AG10803 (cell line): ENCODE data around the gene HEATR3.

Source experiments
- DNase-seq: peaks from one replicate; pipeline ENCODE4 v3.0.0; 2010; ENCODE audit warnings: low read depth
- H3K4me3 ChIP-seq: 2 replicates; pipeline ENCODE4 v1.5.1; 2011; ENCODE audit warnings: mild to moderate bottlenecking, low read length, control low read depth
- TF ChIP-seq, protein P1 (sequence below): conservative IDR thresholded peaks from 2 replicates; pipeline ENCODE4 v1.5.1; 2011; ENCODE audit warnings: mild to moderate bottlenecking, low read length, control low read depth, inconsistent platforms

The HEATR3 gene

DNA sequence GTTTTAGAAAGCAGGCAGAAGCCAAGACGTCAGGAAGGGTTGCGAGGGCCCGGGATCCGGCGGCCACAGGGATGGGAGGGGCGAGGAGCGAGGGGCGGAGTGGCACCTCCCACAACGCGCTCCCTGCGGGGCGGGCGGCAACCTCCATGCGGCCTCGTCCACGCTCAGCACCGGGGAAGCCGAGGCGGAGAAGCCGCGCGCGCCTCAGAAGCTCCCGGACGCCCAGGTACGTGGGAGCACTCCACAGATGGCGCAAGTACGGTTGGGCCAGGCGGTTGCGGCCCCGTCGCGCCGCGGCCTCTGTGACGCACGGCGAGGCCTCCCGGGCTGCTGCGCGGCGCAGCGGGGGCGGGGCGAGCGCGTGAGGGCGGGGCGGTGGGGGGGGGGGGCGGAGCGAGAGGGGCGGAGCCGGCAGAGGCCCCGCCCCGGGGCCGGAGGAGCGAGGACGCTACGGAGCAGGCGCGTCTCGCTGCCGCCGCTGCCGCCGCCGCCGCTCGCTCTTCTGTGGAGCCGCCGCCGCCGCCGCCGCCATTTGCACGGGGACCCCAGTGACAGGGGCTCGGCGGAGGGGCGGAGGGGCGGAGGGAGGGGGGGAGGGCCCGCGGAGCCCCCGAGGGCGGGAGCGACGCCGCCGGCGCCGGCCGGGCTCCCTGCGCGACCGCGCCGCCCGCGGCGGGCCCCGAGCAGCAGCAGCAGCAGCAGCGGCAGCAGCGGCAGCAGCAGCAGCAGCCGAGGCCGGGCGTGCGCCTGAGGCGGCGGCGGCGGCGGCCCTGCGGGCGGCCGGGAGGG is 87.2 kb downstream of the HEATR3 start, which contains the start of gene TENT4B:
Gene TENT4B (plus strand): TSS at position 500 of the 789 bp plus-strand sequence. CDS start 316 bp downstream, outside the sequence.
- H3K4me3 ChIP-seq: peak within 1 kb of the TSS; percentile 85
- peak; percentile 82 for DNase-seq
- TF ChIP-seq, protein P1, sequence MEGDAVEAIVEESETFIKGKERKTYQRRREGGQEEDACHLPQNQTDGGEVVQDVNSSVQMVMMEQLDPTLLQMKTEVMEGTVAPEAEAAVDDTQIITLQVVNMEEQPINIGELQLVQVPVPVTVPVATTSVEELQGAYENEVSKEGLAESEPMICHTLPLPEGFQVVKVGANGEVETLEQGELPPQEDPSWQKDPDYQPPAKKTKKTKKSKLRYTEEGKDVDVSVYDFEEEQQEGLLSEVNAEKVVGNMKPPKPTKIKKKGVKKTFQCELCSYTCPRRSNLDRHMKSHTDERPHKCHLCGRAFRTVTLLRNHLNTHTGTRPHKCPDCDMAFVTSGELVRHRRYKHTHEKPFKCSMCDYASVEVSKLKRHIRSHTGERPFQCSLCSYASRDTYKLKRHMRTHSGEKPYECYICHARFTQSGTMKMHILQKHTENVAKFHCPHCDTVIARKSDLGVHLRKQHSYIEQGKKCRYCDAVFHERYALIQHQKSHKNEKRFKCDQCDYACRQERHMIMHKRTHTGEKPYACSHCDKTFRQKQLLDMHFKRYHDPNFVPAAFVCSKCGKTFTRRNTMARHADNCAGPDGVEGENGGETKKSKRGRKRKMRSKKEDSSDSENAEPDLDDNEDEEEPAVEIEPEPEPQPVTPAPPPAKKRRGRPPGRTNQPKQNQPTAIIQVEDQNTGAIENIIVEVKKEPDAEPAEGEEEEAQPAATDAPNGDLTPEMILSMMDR: no peak

DNA sequence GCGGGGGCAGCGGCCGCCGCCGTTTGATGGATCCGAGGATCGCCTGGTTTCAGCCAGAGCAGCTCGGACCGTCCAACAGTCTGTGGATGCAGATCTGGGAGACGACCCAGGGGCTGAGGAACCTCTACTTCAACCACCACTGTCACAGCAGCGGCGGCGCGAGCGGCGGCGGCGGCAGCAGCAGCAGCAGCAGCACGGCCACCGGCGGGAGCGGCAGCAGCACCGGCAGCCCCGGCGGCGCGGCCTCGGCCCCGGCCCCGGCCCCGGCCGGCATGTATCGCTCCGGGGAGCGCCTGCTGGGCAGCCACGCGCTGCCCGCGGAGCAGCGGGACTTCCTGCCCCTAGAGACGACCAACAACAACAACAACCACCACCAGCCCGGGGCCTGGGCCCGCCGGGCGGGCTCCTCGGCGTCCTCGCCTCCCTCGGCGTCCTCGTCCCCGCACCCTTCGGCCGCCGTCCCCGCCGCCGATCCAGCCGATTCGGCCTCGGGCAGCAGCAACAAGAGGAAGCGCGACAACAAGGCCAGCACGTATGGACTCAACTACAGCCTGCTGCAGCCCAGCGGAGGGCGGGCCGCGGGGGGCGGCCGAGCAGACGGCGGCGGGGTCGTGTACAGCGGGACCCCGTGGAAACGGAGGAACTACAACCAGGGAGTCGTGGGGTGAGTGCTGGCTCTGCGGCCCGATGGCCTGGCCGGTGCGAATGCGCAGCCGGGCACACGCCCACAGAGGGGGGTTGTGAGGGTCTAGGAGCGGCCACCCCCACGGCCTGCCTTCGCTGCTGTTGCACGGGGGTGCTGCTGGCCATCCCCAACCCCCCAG is 88.0 kb downstream of the HEATR3 start:
- DNase-seq: peak; percentile 25
- H3K4me3 ChIP-seq: peak overlapping the region; percentile 85
- TF ChIP-seq, protein P1: no peak

DNA sequence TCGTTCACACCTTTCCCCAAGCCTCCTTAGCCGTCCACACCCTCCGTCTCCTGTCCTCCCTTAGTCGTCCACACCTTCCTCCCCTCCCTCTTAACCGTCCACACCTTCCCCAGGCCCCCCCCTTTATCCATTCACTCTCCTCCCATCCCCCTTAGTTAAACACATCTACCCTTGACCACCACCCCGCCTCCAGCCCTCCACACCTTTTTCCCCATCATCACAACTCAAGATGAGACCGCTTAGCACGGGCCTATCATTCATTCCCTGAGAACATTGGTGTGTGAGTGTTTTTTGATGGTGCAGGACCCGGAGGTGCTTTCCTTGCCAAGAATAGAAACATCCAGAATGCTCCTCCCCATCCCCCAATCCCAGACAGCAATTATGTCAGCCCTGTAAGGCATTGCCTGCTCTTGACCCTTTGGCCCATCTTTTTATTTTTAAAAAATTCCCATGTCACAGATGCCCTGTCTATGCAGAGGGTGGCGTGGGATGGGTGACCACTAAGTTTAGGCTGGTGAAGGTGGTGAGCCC is 88.7 kb downstream of the HEATR3 start:
- TF ChIP-seq, protein P1: no peak
- peak overlapping the region; percentile 85 for H3K4me3 ChIP-seq
- peak; percentile 9 for DNase-seq

DNA sequence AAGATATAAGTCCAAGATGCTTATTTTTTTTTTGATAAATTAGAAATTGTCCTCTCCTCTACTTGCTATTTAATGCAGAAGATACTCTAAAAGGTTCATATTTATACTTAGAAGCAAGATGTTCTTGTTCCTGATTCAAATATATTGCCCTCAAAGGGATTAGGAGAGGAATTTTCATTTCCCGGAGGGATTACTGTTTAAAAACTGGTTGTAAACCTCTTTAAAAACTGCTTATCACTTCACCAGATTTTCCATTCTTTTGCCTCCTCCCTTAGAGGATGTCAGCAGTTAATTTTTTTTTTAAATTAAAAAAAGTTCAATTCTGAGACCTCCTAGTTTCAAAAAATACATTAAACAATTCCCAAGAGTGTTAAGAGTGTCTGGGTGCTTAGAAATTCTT is 90.2 kb downstream of the HEATR3 start:
- TF ChIP-seq, protein P1: no peak
- DNase-seq: no peak
- H3K4me3 ChIP-seq: peak overlapping the region; percentile 85
